K562 (cell line): ENCODE measurements around the gene PHF20. TPM values are rescaled to one million over a fixed set of nuclear protein-coding genes. Genes with fewer than 3 reads are reported as not detected.

Experiments used
- ASH1L ChIP-seq: fragments of 450-650 bp; IDR thresholded peaks from 2 replicates; pipeline ENCODE4 v1.6.1; 2018; ENCODE audit warnings: borderline replicate concordance, mild to moderate bottlenecking, low read depth; ENCODE audit not compliant: partially characterized antibody
- BHLHE40 ChIP-seq: IDR thresholded peaks from 2 replicates; pipeline ENCODE4 v1.6.1; 2011; ENCODE audit warnings: low read length, improper control_type of control experiment
- CXXC5 ChIP-seq: fragments of 250-450 bp; sonication (Bioruptor Pico); IDR thresholded peaks from 2 replicates; pipeline ENCODE4 v1.8.0; 2022; ENCODE audit warnings: inconsistent platforms, mild to moderate bottlenecking, moderate library complexity
- EHMT2 ChIP-seq: fragments of 450-650 bp; IDR thresholded peaks from 2 replicates; pipeline ENCODE4 v1.6.1; 2018; ENCODE audit warnings: antibody characterized with exemption
- ELF1 ChIP-seq: fragments of 200-800 bp; sonication (Bioruptor generic); IDR thresholded peaks from 2 replicates; pipeline ENCODE4 v1.6.1; 2016; ENCODE audit warnings: missing genetic modification characterization, missing compliant biosample characterization
- HOMEZ ChIP-seq: fragments of 250-450 bp; sonication (Bioruptor Pico); IDR thresholded peaks from 2 replicates; pipeline ENCODE4 v1.4.0; 2020; ENCODE audit warnings: mild to moderate bottlenecking, moderate library complexity
- KAT8 ChIP-seq: fragments of 450-650 bp; IDR thresholded peaks from 2 replicates; pipeline ENCODE4 v1.6.1; 2016; ENCODE audit warnings: low read depth, mild to moderate bottlenecking
- KLF10 ChIP-seq: fragments of 250-450 bp; sonication (Bioruptor Pico); IDR thresholded peaks from 2 replicates; pipeline ENCODE4 v1.6.1; 2021; ENCODE audit warnings: matching md5 sums
- MBD1 ChIP-seq: fragments of 250-450 bp; sonication (Bioruptor Pico); IDR thresholded peaks from 2 replicates; pipeline ENCODE4 v1.8.0; 2022; ENCODE audit warnings: inconsistent platforms
- MTF1 ChIP-seq: fragments of 250-450 bp; sonication (Bioruptor Pico); IDR thresholded peaks from 2 replicates; pipeline ENCODE4 v1.9.0; 2021; ENCODE audit warnings: moderate library complexity, mild to moderate bottlenecking, inconsistent platforms, borderline replicate concordance
- MXI1 ChIP-seq: IDR thresholded peaks from 2 replicates; pipeline ENCODE4 v1.6.1; 2011; ENCODE audit warnings: low read depth, mild to moderate bottlenecking, improper control_type of control experiment, low read length
- NRF1 ChIP-seq, 2 experiments: fragments of 450-650 bp; IDR thresholded peaks in 1 of 2; conservative IDR thresholded peaks in 1 of 2; 2 replicates each; pipeline ENCODE4 v1.6.1; 2014; ENCODE audit warnings: mild to moderate bottlenecking in 2 of 2
- NUFIP1 ChIP-seq: fragments of 450-650 bp; IDR thresholded peaks from 2 replicates; pipeline ENCODE4 v1.6.1; 2018; ENCODE audit not compliant: partially characterized antibody
- POLR2A ChIP-seq: fragments of 450-650 bp; conservative IDR thresholded peaks from 2 replicates; pipeline ENCODE4 v1.6.1; 2016
- SPI1 ChIP-seq: IDR thresholded peaks from 2 replicates; pipeline ENCODE4 v1.6.1; 2011; ENCODE audit warnings: low read depth, low read length, control low read depth, borderline replicate concordance
- TCF7L2 ChIP-seq: fragments of 150-350 bp; IDR thresholded peaks from 2 replicates; pipeline ENCODE4 v1.6.1; 2016; ENCODE audit warnings: low read depth, mild to moderate bottlenecking, low read length, moderate library complexity
- YY1 ChIP-seq, 3 experiments: IDR thresholded peaks; 2 replicates each; pipeline ENCODE4 v1.6.1; 2011; ENCODE audit warnings: low read length in 2 of 3, mild to moderate bottlenecking in 2 of 3, moderate library complexity in 2 of 3, borderline replicate concordance in 1 of 3, control low read depth in 1 of 3, low read depth in 1 of 3; ENCODE audit not compliant: insufficient read depth in 3 of 3, insufficient replicate concordance in 2 of 3, control insufficient read depth in 1 of 3, insufficient read length in 1 of 3; ENCODE audit errors: extremely low read depth in 1 of 3
- ZBTB5 ChIP-seq: fragments of 450-650 bp; IDR thresholded peaks from 2 replicates; pipeline ENCODE4 v1.6.1; 2017; ENCODE audit warnings: antibody characterized with exemption
- ZFP91 ChIP-seq: sonication (generic); formaldehyde crosslinking; IDR thresholded peaks from 2 replicates; pipeline ENCODE4 v1.8.0; 2022; ENCODE audit warnings: mild to moderate bottlenecking, missing genetic modification reagents
- ZNF217 ChIP-seq: sonication (generic); formaldehyde crosslinking; IDR thresholded peaks from 2 replicates; pipeline ENCODE4 v1.8.0; 2022; ENCODE audit warnings: mild to moderate bottlenecking, missing genetic modification reagents
- ZZZ3 ChIP-seq: fragments of 450-650 bp; IDR thresholded peaks from 2 replicates; pipeline ENCODE4 v1.6.1; 2016; ENCODE audit warnings: antibody characterized with exemption, mild to moderate bottlenecking, moderate library complexity
- polyA plus RNA-seq, 8 experiments: library from polyadenylated mRNA; depleted of rRNA in 4 of 8; stranded (reverse) in 5 of 8; unstranded in 3 of 8; fragments of >200 nt; fragmentation: Nextera tagmentation in 2 of 8; fragmentation: Illumina TruSeq in 1 of 8; extraction: Ambion mirVana in 2 of 8; extraction: Trizol in 1 of 8; gene quantifications; 2 replicates each; pipeline versions ENCODE4 v1.2.1 to v1.2.3, GENCODE V29; 2011 to 2014; ENCODE audit warnings: inconsistent platforms in 1 of 8, missing spikeins in 1 of 8
- total RNA-seq, 7 experiments: library from RNA; depleted of rRNA in 6 of 7; stranded (reverse); fragments of >200 nt in 6 of 7; fragmentation: Illumina TruSeq in 2 of 7; extraction: Trizol in 2 of 7; gene quantifications; 2 replicates each; pipeline versions ENCODE4 v1.2.1 to v1.2.3, GENCODE V29; 2011 to 2021; ENCODE audit warnings: low replicate concordance in 1 of 7

The PHF20 gene
- total and polyA plus RNA-seq, 9 of the 15 experiments (the other 6 are each of a cell fraction or from before 2014, with no cell fraction given), result 49.9 to 196 (median 70.7) TPM

GRCh38 chr20:35773154-35773751 lies 1.4 kb downstream of the PHF20 start (continued):
- TF ChIP-seq ZFP91 (CRISPR knock-in tag) (no peak), NUFIP1 (no peak), YY1 (IDR thresholded peaks at IDR 0.05; ENCODE audit: borderline replicate concordance in 1 of 3, control insufficient read depth in 1 of 3, extremely low read depth in 1 of 3, insufficient read depth in 3 of 3, insufficient read length in 1 of 3, insufficient replicate concordance in 2 of 3, low read depth in 1 of 3, low read length in 2 of 3) (peak in 1 of 3 experiments; percentile 13), ZNF217 (CRISPR knock-in tag) (no peak), SPI1 (peak; percentile 77; the same call in 1 of the 2 replicates), TCF7L2 (no peak), MBD1 (CRISPR knock-in tag) (no peak), POLR2A (no peak; the same call in 1 of the 2 replicates), MXI1 (no peak), KAT8 (no peak), MTF1 (0 out of 2 replicates have a peak, but pooled peaks have one; percentile 23), BHLHE40 (no peak), NRF1 (conservative IDR thresholded peaks at IDR 0.05 in 1 of 2, IDR thresholded peaks at IDR 0.05 in 1 of 2) (0 out of 4 replicates have a peak, but pooled peaks of 1 of the 2 experiments have one; percentile 26), CXXC5 (CRISPR knock-in tag) (0 out of 2 replicates have a peak, but pooled peaks have one; percentile 13), ELF1 (0 out of 2 replicates have a peak, but pooled peaks have one; percentile 41), HOMEZ (CRISPR knock-in tag) (no peak), ZBTB5 (no peak), ASH1L (no peak), EHMT2 (no peak), KLF10 (CRISPR knock-in tag) (no peak), ZZZ3 (no peak)
